NCI-H345 treated with DMSO at 0.1 percent for 48 hours (cell line): ENCODE measurements around the gene KCTD12.

Experiments used
- DNase-seq: peaks from one replicate; lab custom pipeline; 2025; ENCODE audit not compliant: unreplicated experiment; lab: John Stamatoyannopoulos, UW

Gene KCTD12

DNA sequence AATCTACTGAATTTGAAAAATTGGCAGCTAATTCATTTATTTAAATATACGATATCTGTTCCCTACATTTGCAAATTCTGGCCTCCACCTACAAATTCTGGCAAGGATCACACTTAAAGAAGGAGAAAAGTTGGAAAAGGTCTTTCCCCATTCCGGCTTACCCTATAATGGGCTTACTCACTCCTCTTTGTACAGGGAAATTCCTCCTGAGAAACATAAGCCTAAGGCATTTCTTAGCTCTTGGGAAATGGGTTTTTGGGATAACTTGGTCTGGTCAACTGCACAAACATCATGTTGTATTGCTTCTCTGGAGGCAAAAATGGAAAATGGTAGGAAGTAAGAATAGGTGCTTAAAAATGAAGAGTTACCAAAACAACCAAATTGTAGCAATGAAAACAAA is 25.5 kb downstream of the KCTD12 start:
- DNase-seq: no peak

DNA sequence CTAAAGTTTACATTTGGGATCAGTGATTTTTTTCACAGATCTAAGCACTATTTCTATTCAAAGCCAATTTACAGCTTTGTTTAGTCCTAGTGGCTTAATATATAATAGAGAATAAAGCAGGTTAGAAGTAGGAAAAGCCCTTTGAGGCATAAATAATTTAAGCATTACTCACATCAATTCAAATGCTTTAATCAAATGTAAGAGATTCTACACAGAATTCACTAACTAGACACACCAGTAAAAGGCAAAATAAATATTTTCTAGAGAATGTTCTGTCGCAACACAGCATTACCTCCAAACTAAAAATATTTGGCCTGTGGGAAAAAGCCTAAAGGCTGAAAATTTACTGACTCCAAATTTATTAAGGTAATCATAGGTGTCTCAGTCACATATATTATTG is 31.3 kb downstream of the KCTD12 start:
- no peak for DNase-seq

DNA sequence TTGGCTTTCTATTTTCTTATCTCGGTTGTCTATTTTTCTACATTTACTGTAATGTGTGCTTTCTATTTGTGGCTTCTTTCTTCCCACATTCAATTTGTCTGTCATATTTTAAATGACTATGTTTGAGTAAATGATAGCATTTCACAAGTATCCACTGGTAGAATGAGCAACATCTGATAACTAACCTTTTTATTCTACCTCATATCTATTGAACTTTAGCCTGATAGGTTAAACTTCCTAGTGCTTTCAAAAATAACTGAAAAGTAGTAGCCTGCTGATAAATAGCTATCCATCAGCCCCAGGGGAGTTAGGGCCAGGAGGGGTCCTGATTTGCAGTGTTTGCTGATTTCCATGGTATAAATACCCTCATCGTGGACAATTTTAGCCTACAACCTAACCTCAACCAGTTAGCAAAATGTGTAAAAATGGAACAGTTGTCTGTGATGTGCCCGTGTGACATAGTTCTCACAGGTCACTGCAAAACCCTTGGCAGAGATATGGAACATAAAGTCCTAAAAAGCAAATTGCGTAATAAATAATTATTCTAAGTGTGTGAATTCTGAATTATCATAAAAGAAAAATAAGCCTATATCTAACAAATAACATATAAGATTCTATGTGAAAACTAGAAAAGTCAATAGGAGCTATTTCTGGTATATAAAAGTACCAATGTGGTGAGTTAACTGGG is 32.1 kb downstream of the KCTD12 start:
- no peak for DNase-seq

DNA sequence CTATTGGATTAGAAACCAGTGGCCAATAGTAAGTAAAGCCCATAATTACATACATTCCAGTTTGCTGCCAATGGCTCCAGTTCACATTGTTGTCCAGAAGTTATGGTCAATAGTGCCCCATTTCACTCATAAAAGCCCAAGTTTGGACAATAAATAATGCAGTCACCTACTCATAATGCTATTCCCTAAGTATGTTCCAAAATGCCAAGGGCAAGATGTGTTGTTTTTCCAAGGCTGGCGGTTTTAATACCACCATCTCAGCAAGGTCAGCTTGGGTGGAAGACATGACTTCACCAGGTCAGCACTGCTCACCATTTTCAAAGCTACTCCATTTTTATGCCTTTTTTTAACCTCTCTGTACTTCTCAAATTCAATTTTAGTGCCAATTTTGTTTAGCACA is 32.7 kb downstream of the KCTD12 start:
- DNase-seq: no peak

DNA sequence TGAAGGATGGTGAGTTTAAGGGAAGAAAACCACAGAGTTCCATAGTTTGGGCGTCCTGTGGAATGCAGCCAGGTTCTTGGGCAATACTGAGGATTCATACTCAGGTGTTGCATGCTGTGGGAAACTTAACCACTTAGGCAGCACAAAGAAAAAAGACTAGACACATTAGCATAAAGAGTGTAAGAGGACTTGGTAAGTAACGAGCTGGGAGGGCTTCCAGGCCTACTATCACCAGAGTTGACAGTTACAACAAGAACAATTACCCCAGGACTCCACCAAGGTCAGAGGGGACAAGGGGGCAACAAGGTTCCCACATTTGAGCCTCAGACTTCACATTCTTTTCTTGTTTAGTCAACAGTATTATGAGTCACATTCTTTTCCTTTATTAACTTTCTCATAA is 33.2 kb downstream of the KCTD12 start:
- DNase-seq: no peak

DNA sequence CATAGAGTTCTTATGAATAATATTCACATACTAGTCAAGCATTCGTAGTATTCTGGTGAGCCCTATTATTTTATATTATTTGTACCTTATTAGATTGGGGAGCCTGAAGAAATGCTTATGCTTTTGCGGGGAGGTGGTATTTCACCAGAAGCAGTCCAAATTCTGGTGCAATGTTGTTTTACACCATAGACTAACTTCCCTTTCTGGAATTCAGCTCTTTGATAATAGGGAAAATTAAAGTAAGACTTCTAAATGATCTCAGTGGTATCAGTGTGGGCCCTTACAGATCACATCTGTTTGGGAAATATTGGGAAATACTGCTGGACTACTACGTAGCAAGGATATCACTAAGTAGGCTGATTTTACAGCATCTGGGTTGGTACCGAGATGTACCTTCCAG is 34.2 kb downstream of the KCTD12 start:
- DNase-seq: no peak

DNA sequence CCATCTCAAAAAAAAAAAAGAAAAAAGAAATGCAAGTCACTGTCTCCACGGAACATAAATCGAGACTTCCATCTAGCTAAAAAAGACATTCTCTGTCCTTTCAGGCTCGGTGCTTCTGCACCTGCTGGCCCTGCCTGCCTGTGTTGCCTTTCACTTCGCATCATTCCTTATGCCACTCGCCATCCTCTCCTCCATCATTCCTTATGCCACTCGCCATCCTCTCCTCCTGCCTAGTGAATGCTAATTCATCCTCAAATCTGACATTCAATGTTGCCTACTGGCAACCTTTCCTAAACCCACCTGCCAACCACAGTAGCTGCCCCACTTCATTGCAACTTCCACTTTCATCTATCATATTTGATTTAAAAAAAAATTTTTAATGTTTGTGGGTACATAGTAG is 36.7 kb downstream of the KCTD12 start:
- no peak for DNase-seq

DNA sequence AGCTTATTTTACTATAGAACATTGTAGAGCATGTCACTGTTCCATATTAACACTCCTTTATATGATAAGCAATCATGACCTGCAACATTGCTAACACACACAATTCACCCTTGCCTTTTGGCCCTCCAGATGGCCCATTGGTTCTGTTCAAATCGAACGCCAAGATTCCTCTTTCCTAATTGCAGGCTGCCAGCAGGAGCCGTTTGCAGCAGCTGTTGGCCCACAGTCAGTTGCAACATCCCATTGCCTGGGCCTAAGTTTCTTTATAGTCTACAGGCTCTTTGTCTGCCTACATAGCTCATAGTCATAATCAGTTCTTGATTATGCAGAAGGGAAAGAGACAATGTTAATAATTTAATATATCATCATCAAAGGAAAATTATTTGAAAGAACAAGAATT is 37.6 kb downstream of the KCTD12 start:
- no peak for DNase-seq

DNA sequence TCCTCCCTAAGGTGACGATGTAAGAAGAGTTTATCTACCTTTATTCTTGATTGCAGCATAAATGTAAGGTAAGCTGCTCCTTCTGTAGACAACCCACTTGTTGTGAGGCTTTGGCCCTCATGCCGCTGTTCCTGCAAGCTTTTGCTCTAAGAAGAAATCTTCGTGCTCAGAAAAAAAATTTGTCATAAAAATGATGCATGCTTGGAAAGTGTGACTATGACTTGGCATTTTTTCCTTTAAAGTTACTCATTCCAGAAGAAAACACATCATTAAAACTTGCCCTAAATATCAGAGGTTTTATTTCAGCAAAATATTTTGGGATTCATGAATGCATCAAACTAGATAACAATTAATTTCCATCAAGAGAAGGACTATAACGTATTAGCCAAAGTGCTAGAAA is 39.8 kb downstream of the KCTD12 start:
- no peak for DNase-seq

DNA sequence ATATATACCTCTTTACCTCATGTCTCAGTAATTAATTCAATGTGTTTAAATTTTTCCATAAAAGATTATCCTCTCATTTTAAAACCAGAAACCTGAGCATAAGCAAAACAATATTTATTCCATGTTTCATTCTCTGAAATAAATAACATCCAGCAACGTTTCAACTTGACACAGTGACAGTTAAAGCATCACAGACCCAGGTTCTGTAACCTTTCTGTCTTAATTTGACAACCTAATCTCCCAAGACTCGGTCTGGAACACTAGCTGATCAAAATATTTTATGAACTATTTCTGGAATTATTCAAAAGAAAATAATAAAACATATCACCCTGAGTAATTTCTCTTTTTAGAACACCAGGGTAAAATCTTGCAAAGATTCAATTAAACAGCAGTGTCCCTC is 40.3 kb downstream of the KCTD12 start:
- no peak for DNase-seq

DNA sequence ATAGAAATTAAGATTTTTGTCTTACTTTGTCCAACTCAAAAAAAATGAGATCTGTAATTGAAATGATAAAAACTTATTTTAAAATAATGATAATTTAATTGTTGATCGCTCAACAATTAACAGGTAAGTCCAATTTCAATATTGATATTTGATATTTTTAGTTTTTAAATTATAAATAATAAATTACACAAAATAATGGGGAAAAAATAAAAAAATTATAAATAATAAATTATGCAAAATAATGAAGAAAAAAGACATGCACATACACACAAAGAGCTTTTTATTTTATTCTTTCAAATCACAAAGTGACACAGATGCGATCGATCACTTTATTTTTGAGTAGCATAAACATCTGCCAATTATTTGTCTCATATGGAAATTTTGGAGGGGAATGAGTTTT is 40.8 kb downstream of the KCTD12 start:
- DNase-seq: no peak

DNA sequence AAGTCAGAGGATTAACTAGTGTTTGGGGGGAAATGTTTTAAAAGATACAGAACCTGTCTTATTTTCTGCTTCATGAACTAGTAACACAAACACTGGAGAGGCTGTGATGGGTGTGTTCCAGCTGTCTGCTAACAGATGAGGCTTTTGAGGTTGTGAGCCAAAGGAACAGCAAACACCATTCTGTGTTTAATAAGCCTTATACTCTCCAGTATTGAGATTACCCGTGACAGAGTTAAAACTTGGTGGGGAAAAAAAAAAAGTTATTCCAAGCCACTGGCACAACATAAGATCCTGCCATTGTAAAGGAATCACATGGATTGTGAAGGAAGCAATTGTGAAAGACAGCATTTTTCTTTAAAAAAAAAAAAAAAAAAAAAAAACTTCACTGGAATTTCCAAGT is 48.4 kb downstream of the KCTD12 start:
- peak; percentile 44 for DNase-seq

DNA sequence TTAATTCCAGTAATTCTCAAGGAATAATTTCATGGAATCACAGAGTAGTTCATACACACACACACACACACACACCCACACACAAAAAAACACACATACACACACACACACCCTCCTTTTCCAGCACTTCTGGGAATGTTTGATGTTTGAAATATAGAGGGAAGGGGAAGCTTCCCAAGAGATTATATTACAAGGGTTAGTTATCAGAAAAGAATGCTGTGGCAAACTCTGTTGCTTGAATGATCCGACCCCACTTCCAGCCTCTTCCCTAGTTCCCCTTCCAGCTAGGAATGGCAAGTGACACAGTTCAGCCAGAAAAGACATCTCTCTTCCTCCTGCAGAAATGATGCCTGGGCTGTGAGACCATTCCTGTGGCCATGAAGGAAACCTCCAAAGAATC is 49.9 kb downstream of the KCTD12 start:
- no peak for DNase-seq

DNA sequence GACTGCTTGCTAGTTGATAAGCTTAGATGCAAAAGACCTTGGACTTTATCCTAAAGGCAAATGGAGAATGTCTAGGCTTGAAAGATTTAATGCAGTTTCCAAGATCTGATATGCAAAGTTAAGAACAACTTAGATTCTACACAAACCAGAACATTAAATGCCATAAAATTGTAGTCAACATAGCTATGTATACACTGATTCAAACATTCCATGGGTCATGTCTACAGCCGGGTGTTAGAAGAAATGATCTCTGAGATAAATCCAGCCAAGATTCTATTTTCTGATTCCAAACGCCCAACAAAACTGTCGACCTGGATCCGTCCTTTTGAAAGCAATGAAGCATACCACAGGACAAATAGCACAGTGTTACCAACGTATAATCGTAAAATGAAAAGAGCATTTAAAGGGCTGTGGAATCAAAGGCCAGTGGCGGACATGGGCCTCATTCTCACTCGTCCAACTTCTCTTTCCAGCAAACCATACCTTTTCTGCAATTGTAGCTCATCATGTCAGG is 52.7 kb downstream of the KCTD12 start:
- peak; percentile 36 for DNase-seq

DNA sequence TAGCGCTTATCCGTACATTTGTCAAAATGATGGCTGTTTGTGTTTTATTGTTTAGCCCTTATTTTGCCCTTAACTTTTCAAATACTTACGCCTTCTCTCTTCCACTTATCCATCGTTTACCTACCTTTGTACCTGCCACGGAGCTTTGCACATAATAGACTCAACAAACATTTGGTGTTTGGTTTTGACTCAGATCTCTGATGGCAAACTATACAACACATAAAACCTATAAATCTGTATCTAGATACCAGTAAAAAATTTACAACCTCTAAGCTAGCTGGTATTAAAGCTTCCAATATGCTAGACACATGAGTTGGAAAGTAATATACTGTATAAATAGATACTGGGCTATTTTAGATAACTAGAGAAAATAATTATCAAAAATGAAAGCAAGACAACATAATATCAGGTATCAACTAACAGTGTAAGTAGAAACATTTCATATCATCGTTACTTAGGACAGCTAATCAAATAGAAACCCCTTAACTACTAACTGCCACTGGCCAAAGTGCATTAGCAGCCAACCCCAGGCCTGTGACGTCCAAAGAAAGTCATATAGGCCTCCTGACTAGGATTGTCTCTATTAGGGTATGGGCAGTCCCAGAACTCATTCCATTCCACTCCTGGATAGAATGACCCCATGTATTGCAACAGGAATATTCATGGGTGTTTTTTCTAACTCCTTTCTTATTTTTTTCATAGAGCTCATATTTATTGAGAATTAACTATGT is 53.8 kb downstream of the KCTD12 start:
- peak; percentile 85 for DNase-seq

DNA sequence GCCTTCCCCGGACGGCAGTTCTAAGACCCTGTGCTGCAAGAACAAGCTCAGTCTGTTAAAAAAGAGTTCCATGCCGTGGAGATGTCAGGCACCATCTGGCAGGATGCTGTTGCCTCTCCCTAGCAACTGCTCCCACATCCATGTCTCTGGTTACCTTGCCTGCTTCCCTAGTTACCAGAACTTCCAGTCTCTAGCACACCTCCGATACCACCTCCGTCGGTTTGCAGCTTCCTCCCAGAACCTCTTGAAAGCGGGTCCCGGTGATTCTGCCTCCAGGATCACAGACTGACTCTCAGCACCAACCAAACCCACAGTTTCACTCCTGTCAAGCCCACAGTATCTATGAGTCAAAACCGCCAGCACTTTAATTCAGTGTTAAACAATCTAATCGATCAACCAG is 55.4 kb downstream of the KCTD12 start:
- no peak for DNase-seq
